ENCODE measurements around the gene ARHGEF10L. TPM values are rescaled to one million over a fixed set of nuclear protein-coding genes. Genes with fewer than 3 reads are reported as not detected.

Gene ARHGEF10L
- total RNA-seq, 1 donor from 2014 or later: 24.0 TPM

- Mint-ChIP-seq H3K4me3 (ENCODE audit: unreplicated experiment) (no peak overlapping the region), H3K27me3 (ENCODE audit: unreplicated experiment) (no peaks in the 10 kb centered on the region), H3K9me3 (ENCODE audit: unreplicated experiment) (no peaks in the 10 kb centered on the region), H3K27ac (ENCODE audit: unreplicated experiment) (peak overlapping the region; percentile 70), H3K36me3 (ENCODE audit: unreplicated experiment) (peaks cover 2% of the 10 kb centered on the region), H3K4me1 (ENCODE audit: unreplicated experiment) (peaks cover 52% of the 10 kb centered on the region)
- DNase-seq (ENCODE audit: extremely low spot score, unreplicated experiment): no peak
- TF ChIP-seq CTCF (IDR thresholded peaks at IDR 0.05): no peak
These were observed 42.8 kb downstream of the ARHGEF10L start for GRCh38 chr1:17582124-17582774.

- DNase-seq (ENCODE audit: extremely low spot score, unreplicated experiment): no peak
- Mint-ChIP-seq H3K4me1 (ENCODE audit: unreplicated experiment) (peaks cover 66% of the 10 kb centered on the region), H3K9me3 (ENCODE audit: unreplicated experiment) (no peaks in the 10 kb centered on the region), H3K4me3 (ENCODE audit: unreplicated experiment) (no peak overlapping the region), H3K27ac (ENCODE audit: unreplicated experiment) (no peak overlapping the region), H3K27me3 (ENCODE audit: unreplicated experiment) (no peaks in the 10 kb centered on the region), H3K36me3 (ENCODE audit: unreplicated experiment) (peaks cover 2% of the 10 kb centered on the region)
- no peak for TF ChIP-seq CTCF (IDR thresholded peaks at IDR 0.05)
These were observed 45.0 kb downstream of the ARHGEF10L start for GRCh38 chr1:17584539-17584938.

- Mint-ChIP-seq H3K9me3 (ENCODE audit: unreplicated experiment) (no peaks in the 10 kb centered on the region), H3K4me1 (ENCODE audit: unreplicated experiment) (peaks cover 66% of the 10 kb centered on the region), H3K4me3 (ENCODE audit: unreplicated experiment) (no peak overlapping the region), H3K27me3 (ENCODE audit: unreplicated experiment) (no peaks in the 10 kb centered on the region), H3K27ac (ENCODE audit: unreplicated experiment) (peak overlapping the region; percentile 94), H3K36me3 (ENCODE audit: unreplicated experiment) (peaks cover 2% of the 10 kb centered on the region)
- DNase-seq (ENCODE audit: extremely low spot score, unreplicated experiment): no peak
- TF ChIP-seq CTCF (IDR thresholded peaks at IDR 0.05): no peak
These were observed 45.9 kb downstream of the ARHGEF10L start for GRCh38 chr1:17585266-17585987.

GRCh38 chr1:17586172-17586964 is 46.9 kb downstream of the ARHGEF10L start:
- H3K36me3 Mint-ChIP-seq (ENCODE audit: unreplicated experiment): peaks cover 2% of the 10 kb centered on the region
- no peak for TF ChIP-seq CTCF (IDR thresholded peaks at IDR 0.05)
- no peak overlapping the region for H3K4me3 Mint-ChIP-seq (ENCODE audit: unreplicated experiment)
- peak overlapping the region; percentile 94 for H3K27ac Mint-ChIP-seq (ENCODE audit: unreplicated experiment)
- peaks cover 59% of the 10 kb centered on the region for H3K4me1 Mint-ChIP-seq (ENCODE audit: unreplicated experiment)
- no peaks in the 10 kb centered on the region for H3K9me3 Mint-ChIP-seq (ENCODE audit: unreplicated experiment)
- no peaks in the 10 kb centered on the region for H3K27me3 Mint-ChIP-seq (ENCODE audit: unreplicated experiment)
- no peak for DNase-seq (ENCODE audit: extremely low spot score, unreplicated experiment)

GRCh38 chr1:17587693-17588047 is 48.2 kb downstream of the ARHGEF10L start:
- H3K4me3 Mint-ChIP-seq (ENCODE audit: unreplicated experiment): peak overlapping the region; percentile 38
- H3K4me1 Mint-ChIP-seq (ENCODE audit: unreplicated experiment): peaks cover 57% of the 10 kb centered on the region
- peak overlapping the region; percentile 94 for H3K27ac Mint-ChIP-seq (ENCODE audit: unreplicated experiment)
- H3K27me3 Mint-ChIP-seq (ENCODE audit: unreplicated experiment): no peaks in the 10 kb centered on the region
- peaks cover 2% of the 10 kb centered on the region for H3K36me3 Mint-ChIP-seq (ENCODE audit: unreplicated experiment)
- no peaks in the 10 kb centered on the region for H3K9me3 Mint-ChIP-seq (ENCODE audit: unreplicated experiment)
- no peak for DNase-seq (ENCODE audit: extremely low spot score, unreplicated experiment)
- no peak for TF ChIP-seq CTCF (IDR thresholded peaks at IDR 0.05)

Measured in osteocyte (in vitro differentiated cells).